GM23248 (cell line): Measurements from ENCODE around the gene BCL6. TPM values are rescaled to one million over a fixed set of nuclear protein-coding genes. Genes with fewer than 3 reads are reported as not detected.

Experiments used
- DNase-seq: peaks from one replicate; pipeline ENCODE4 v3.0.0-alpha.2; 2015
- H2AFZ ChIP-seq: fragments of 200-600 bp; sonication (generic); 2 replicates; pipeline ENCODE4 v1.6.1; 2016; ENCODE audit warnings: antibody characterized with exemption
- H3F3A ChIP-seq: fragments of 200-600 bp; sonication (generic); 2 replicates; pipeline ENCODE4 v1.6.1; 2016; ENCODE audit warnings: mild to moderate bottlenecking, antibody characterized with exemption, mixed run types; ENCODE audit not compliant: insufficient read depth
- H3K27ac ChIP-seq: fragments of 200-600 bp; sonication (generic); 2 replicates; pipeline ENCODE4 v1.5.1; 2016; ENCODE audit warnings: mild to moderate bottlenecking
- H3K27me3 ChIP-seq: fragments of 200-600 bp; sonication (generic); replicated peaks from 2 replicates; pipeline ENCODE4 v1.6.1; 2016; ENCODE audit warnings: mild to moderate bottlenecking; ENCODE audit not compliant: insufficient read depth
- H3K36me3 ChIP-seq: fragments of 200-600 bp; sonication (generic); 2 replicates; pipeline ENCODE4 v1.6.1; 2016; ENCODE audit warnings: low read depth, mild to moderate bottlenecking
- H3K4me1 ChIP-seq: fragments of 200-600 bp; sonication (generic); 2 replicates; pipeline ENCODE4 v1.6.1; 2016; ENCODE audit warnings: mild to moderate bottlenecking; ENCODE audit not compliant: insufficient read depth
- H3K4me2 ChIP-seq: fragments of 200-600 bp; sonication (generic); one replicate; pipeline ENCODE4 v1.6.1; 2016; ENCODE audit warnings: mild to moderate bottlenecking; ENCODE audit not compliant: unreplicated experiment
- H3K4me3 ChIP-seq: fragments of 200-600 bp; sonication (generic); 2 replicates; pipeline ENCODE4 v1.5.1; 2016; ENCODE audit warnings: mild to moderate bottlenecking
- H3K79me2 ChIP-seq: fragments of 200-600 bp; sonication (generic); 2 replicates; pipeline ENCODE4 v1.6.1; 2016; ENCODE audit warnings: mild to moderate bottlenecking; ENCODE audit not compliant: insufficient read depth
- H3K9ac ChIP-seq: fragments of 200-600 bp; sonication (generic); 2 replicates; pipeline ENCODE4 v1.6.1; 2016; ENCODE audit warnings: mild to moderate bottlenecking
- H3K9me2 ChIP-seq: fragments of 200-600 bp; sonication (generic); 2 replicates; pipeline ENCODE4 v1.6.1; 2016; ENCODE audit warnings: mixed run types, mild to moderate bottlenecking, moderate library complexity; ENCODE audit not compliant: insufficient read depth
- H3K9me3 ChIP-seq: fragments of 200-600 bp; sonication (generic); one replicate; pipeline ENCODE4 v1.6.1; 2017; ENCODE audit warnings: low read depth
- H4K20me1 ChIP-seq: fragments of 200-600 bp; sonication (generic); 2 replicates; pipeline ENCODE4 v1.6.0; 2016; ENCODE audit not compliant: insufficient read depth
- EZH2 ChIP-seq: fragments of 200-600 bp; sonication (generic); IDR thresholded peaks from 2 replicates; pipeline ENCODE4 v1.6.1; 2018; ENCODE audit warnings: antibody characterized with exemption, mild to moderate bottlenecking; ENCODE audit not compliant: insufficient read depth, poor library complexity, severe bottlenecking
- EZH2phosphoT487 ChIP-seq: fragments of 200-600 bp; sonication (generic); IDR thresholded peaks from 2 replicates; pipeline ENCODE4 v1.6.1; 2018; ENCODE audit warnings: antibody characterized with exemption, moderate library complexity, mild to moderate bottlenecking, low read depth; ENCODE audit not compliant: insufficient read depth
- WGBS, 2 experiments: methylation state at CpG; one replicate each; pipeline ENCODE4 v1.1.6; 2015 to 2017; ENCODE audit warnings: low lambda C conversion rate in 2 of 2, low coverage in 1 of 2; ENCODE audit errors: missing lambda C conversion rate in 2 of 2; 5-methylcytosine and 5-hydroxymethylcytosine counted together
- in situ Hi-C: fragments of 300-500 bp; cut with MboI; formaldehyde crosslinking; loops from 2 replicates; pipeline ENCODE4 v1.15.0; 2020
- polyA plus RNA-seq: library from polyadenylated mRNA; unstranded; fragments of >200 nt; fragmentation: Nextera tagmentation; extraction: Ambion mirVana; gene quantifications from 2 replicates; pipeline ENCODE4 v1.2.1, GENCODE V29; 2016
- total RNA-seq: library from RNA; depleted of rRNA; stranded (reverse); fragments of >200 nt; shearing (Covaris generic); gene quantifications from 2 replicates; pipeline ENCODE4 v1.2.3, GENCODE V29; 2014

BCL6 gene
- total and polyA plus RNA-seq, 2 experiments from 2014 or later, result 8.7 to 32.3 TPM

DNA sequence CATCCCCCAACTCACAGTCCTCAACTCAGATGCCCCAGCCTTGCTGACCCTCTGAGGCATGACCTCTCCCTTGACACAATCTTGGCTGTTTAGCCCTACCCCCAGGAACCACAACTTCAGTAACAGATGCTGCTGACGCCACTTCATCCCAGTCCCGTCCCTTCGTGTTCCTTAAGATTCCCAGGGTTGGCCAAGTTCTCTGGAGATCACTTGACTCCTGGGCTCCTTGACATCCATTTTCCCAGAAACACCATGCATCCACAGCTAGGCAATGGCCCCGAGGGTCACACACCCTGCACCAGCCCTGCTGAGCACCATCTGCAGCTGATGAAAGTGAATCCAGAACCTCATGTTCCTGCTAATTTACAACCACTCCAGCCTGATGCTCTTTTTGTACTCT, 49.8 kb downstream of the BCL6 start:
- H4K20me1 ChIP-seq, result no peaks in the 10 kb centered on the region
- no peaks in the 10 kb centered on the region for H3K4me1 ChIP-seq
- peaks cover 18% of the 10 kb centered on the region; the same call in 1 of the 2 replicates for H3K27me3 ChIP-seq
- TF ChIP-seq EZH2phosphoT487 (no peak), EZH2 (no peak)
- no peak overlapping the region for H3K9ac ChIP-seq
- H3K9me2 ChIP-seq, result no peaks in the 10 kb centered on the region
- in situ Hi-C loops, result loop anchor here (25.0 kb wide), 1 partner anchor 858 kb away; the partner anchor contains the start of gene ADIPOQ
- DNase-seq, result no peak
- 41 to 57% methylated on average over 4 of the region's 4 CpGs for WGBS, 2 experiments
- no peaks in the 10 kb centered on the region for H3F3A ChIP-seq
- no peaks in the 10 kb centered on the region for H3K9me3 ChIP-seq
- no peaks in the 10 kb centered on the region for H3K36me3 ChIP-seq
- H3K4me2 ChIP-seq, result no peak overlapping the region
- H3K27ac ChIP-seq, result no peak overlapping the region
- no peaks in the 10 kb centered on the region for H3K79me2 ChIP-seq
- no peak overlapping the region for H2AFZ ChIP-seq
- H3K4me3 ChIP-seq, result no peak overlapping the region

DNA sequence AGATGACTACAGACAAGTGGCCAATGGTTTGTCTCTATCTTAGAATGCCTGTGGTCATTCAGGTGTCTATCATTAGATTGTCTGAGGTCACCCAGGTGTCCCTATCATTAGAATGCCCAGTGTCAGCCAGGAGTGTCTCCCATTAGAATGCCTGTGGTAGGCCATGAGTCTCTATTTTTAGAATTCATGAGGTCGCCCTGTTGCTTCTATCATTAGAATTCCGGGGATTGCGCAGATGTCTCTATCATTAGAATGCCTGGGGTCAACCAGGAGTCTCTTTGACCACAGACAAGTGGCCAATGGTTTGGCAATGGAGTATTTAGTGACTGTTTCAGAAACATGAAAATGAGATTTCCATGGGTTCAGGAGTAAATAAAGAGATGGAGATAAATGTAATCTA, 50.5 kb downstream of the BCL6 start:
- no peak overlapping the region for H3K9ac ChIP-seq
- no peaks in the 10 kb centered on the region for H3K4me1 ChIP-seq
- H3K9me2 ChIP-seq, result no peaks in the 10 kb centered on the region
- H3K27me3 ChIP-seq, result peaks cover 18% of the 10 kb centered on the region; the same call in 1 of the 2 replicates
- no peaks in the 10 kb centered on the region for H4K20me1 ChIP-seq
- in situ Hi-C loops, result loop anchor here (25.0 kb wide), 1 partner anchor 858 kb away; the partner anchor contains the start of gene ADIPOQ
- no peak overlapping the region for H2AFZ ChIP-seq
- no peaks in the 10 kb centered on the region for H3K79me2 ChIP-seq
- 57 to 65% methylated on average over 3 of the region's 3 CpGs for WGBS, 2 experiments
- no peak overlapping the region for H3K27ac ChIP-seq
- no peak overlapping the region for H3K4me3 ChIP-seq
- no peaks in the 10 kb centered on the region for H3K9me3 ChIP-seq
- no peak for TF ChIP-seq EZH2
- TF ChIP-seq EZH2phosphoT487, result no peak
- no peak overlapping the region for H3K4me2 ChIP-seq
- no peaks in the 10 kb centered on the region for H3F3A ChIP-seq
- no peaks in the 10 kb centered on the region for H3K36me3 ChIP-seq
- peak; percentile 52 for DNase-seq

DNA sequence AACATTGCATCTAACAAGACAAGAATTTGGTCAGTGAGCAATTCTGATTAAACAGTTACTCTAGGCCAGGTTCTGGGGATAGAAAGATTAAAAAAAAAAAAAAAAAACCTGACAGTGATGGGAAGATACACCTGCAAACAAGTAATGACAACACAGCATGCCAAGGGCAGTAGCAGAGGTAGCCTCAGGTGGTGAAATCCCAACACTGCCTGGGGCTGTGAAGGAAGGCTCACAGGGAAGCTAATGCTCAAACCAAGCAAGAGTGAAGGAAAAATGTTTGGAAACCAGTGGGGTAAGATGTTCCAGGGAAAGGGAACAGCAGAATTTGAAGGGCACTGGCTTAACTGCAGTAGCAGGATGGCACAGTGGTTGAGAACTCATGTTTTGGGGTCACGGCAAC, 51.8 kb downstream of the BCL6 start:
- Histone ChIP-seq H3K27me3 (peaks cover 24% of the 10 kb centered on the region), H3K9ac (no peak overlapping the region), H3K36me3 (no peaks in the 10 kb centered on the region), H3K4me3 (no peak overlapping the region), H3K4me1 (no peaks in the 10 kb centered on the region), H2AFZ (no peak overlapping the region), H3K9me2 (no peaks in the 10 kb centered on the region), H4K20me1 (no peaks in the 10 kb centered on the region), H3F3A (no peaks in the 10 kb centered on the region), H3K4me2 (no peak overlapping the region), H3K27ac (no peak overlapping the region), H3K9me3 (no peaks in the 10 kb centered on the region), H3K79me2 (no peaks in the 10 kb centered on the region)
- in situ Hi-C loops, result loop anchor here (25.0 kb wide), 1 partner anchor 856 kb away; the partner anchor contains the start of gene ADIPOQ
- TF ChIP-seq EZH2phosphoT487, result no peak
- TF ChIP-seq EZH2, result no peak
- DNase-seq, result no peak
- WGBS, 2 experiments, result 82 to 95% methylated on average over 1 of the region's 1 CpG

DNA sequence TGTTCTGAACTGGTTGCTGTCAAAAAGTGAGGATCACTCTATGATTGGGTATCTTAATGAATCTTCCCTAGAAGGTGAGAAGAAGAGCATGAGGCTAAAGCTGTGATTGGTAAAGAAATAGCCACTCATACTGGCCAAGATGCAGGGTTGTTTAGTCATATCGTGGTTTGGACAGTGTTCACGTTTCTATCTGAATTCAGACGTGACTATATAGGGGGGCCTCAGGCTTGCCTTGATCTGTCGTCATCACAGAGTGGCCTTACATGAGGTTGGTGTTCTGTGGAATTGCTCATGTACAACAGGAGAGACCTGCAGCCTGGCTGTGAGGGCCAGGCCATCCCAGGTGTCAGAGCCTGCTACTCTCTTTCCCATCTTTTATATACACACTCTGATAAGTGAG, 55.3 kb downstream of the BCL6 start:
- no peaks in the 10 kb centered on the region for H3K9me2 ChIP-seq
- H3K4me3 ChIP-seq, result no peak overlapping the region
- no peak overlapping the region for H2AFZ ChIP-seq
- no peaks in the 10 kb centered on the region for H3K79me2 ChIP-seq
- peak; percentile 67 for DNase-seq
- no peak overlapping the region for H3K4me2 ChIP-seq
- no peak overlapping the region for H3K9ac ChIP-seq
- WGBS, 2 experiments, result 28 to 30% methylated on average over 4 of the region's 4 CpGs
- H3K27me3 ChIP-seq, result peaks cover 21% of the 10 kb centered on the region
- TF ChIP-seq EZH2 (no peak), EZH2phosphoT487 (no peak)
- no peaks in the 10 kb centered on the region for H3K9me3 ChIP-seq
- no peaks in the 10 kb centered on the region for H3K36me3 ChIP-seq
- no peaks in the 10 kb centered on the region for H4K20me1 ChIP-seq
- in situ Hi-C loops, result loop anchor here (25.0 kb wide), 1 partner anchor 853 kb away; the partner anchor contains the start of gene ADIPOQ
- H3K4me1 ChIP-seq, result no peaks in the 10 kb centered on the region
- no peak overlapping the region for H3K27ac ChIP-seq
- peaks cover 3% of the 10 kb centered on the region for H3F3A ChIP-seq
